Naive B cell (primary cell): ENCODE results near the gene BRINP2. TPM values are rescaled to one million over a fixed set of nuclear protein-coding genes. Genes with fewer than 3 reads are reported as not detected.
A peak's percentile ranks its signal among the peaks of the same experiment; 100 is the strongest.

ENCODE experiments used
- ATAC-seq, 2 donors: fragments of 150-1000 bp; cut with Tn5 transposase; 2 replicates each; pipeline ENCODE4 v1.10.0; 2021; ENCODE audit warnings: low read depth in 2 of 2, mild to moderate bottlenecking in 2 of 2, moderate library complexity in 2 of 2
- DNase-seq: peaks from one replicate; pipeline ENCODE4 v3.0.0; 2022
- H3K27ac Mint-ChIP-seq, 6 donors: one replicate each; pipeline ENCODE4 v1.8.0; 2020 to 2022; ENCODE audit warnings: mild to moderate bottlenecking in 6 of 6, mixed read lengths in 6 of 6, moderate library complexity in 5 of 6, inconsistent platforms in 2 of 6
- H3K27me3 Mint-ChIP-seq, 3 donors: one replicate each; pipeline ENCODE4 v1.8.0; 2021 to 2022; ENCODE audit warnings: mixed read lengths in 3 of 3, mild to moderate bottlenecking in 1 of 3
- H3K36me3 Mint-ChIP-seq, 2 donors: one replicate each; pipeline ENCODE4 v1.8.0; 2020 to 2022; ENCODE audit warnings: mixed read lengths in 2 of 2, inconsistent platforms in 1 of 2, mild to moderate bottlenecking in 1 of 2
- H3K4me1 Mint-ChIP-seq, 3 donors: one replicate each; pipeline ENCODE4 v1.8.0; 2020 to 2022; ENCODE audit warnings: mixed read lengths in 3 of 3, inconsistent platforms in 1 of 3, mild to moderate bottlenecking in 1 of 3, moderate library complexity in 1 of 3
- H3K4me3 Mint-ChIP-seq, 8 donors: one replicate each; pipeline ENCODE4 v1.8.0; 2020 to 2022; ENCODE audit warnings: mild to moderate bottlenecking in 8 of 8, mixed read lengths in 8 of 8, moderate library complexity in 8 of 8, inconsistent platforms in 2 of 8
- H3K9me3 Mint-ChIP-seq, 7 donors: one replicate each; pipeline ENCODE4 v1.8.0; 2020 to 2022; ENCODE audit warnings: mixed read lengths in 7 of 7, mild to moderate bottlenecking in 5 of 7, inconsistent platforms in 2 of 7, moderate library complexity in 1 of 7
- polyA plus RNA-seq, 6 donors: library from polyadenylated mRNA; unstranded; fragments of 300-500 nt; fragmentation: Illumina TruSeq; gene quantifications; one replicate each; pipeline ENCODE4 v1.2.3, GENCODE V29; 2021; ENCODE audit warnings: low read depth in 6 of 6

Gene BRINP2
- polyA plus RNA-seq, 6 donors from 2014 or later, result not detected

DNA sequence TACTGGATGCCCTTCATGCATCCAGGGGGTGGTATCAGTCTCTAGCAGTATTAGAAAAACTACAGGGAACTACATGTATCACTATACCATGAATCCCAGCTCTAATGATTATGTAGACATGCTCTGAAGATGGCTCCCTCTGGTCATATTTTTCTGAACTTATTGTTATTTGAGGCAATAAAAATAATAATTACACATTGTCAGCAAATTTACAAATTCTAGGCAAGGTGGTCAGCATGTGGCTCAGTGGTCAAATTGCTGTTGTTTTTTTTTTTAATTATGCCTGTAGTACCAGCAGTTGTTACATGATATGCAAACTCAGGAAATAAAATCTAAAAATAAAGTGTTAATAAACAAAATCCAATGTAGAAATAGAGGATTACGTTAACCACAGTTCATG is 28.7 kb upstream of the BRINP2 start:
- Mint-ChIP-seq H3K4me1 (peaks cover 5 to 24% (median 18%) of the 10 kb centered on the region in 3 donors), H3K4me3 (no peak overlapping the region), H3K27ac (no peak overlapping the region), H3K36me3 (no peaks in the 10 kb centered on the region), H3K27me3 (no peaks in the 10 kb centered on the region), H3K9me3 (peaks cover 0 to 4% (median 0%) of the 10 kb centered on the region in 7 donors)
- ATAC-seq, result no peak
- DNase-seq, result no peak

DNA sequence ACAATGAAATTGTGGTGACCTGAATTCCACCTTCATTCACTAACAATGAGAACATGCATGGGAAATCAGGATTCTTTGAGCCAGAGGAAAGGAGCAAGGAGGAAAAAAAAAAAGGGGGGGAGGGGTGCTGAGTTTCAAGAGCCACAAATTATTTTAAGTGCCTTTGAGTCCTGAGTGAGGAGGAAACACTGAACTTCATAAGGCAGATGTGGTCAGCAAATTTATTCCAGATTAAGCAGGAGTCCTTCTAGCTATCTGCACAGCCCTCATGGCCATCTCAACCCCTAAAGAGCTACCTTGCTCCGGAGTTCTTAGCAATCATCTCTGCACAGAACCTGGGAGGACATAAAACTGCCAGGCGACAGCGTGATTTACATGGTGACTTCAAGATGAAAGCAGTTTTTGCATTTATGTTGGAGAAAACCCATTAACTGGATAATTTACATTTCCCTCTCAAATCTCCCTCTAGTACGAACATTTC is 27.9 kb upstream of the BRINP2 start:
- H3K36me3 Mint-ChIP-seq, result no peaks in the 10 kb centered on the region
- H3K4me3 Mint-ChIP-seq, result no peak overlapping the region
- H3K9me3 Mint-ChIP-seq, result peaks cover 0 to 4% (median 0%) of the 10 kb centered on the region in 7 donors
- DNase-seq, result no peak
- H3K4me1 Mint-ChIP-seq, result peaks cover 5 to 24% (median 18%) of the 10 kb centered on the region in 3 donors
- no peak for ATAC-seq
- no peak overlapping the region for H3K27ac Mint-ChIP-seq
- no peaks in the 10 kb centered on the region for H3K27me3 Mint-ChIP-seq

DNA sequence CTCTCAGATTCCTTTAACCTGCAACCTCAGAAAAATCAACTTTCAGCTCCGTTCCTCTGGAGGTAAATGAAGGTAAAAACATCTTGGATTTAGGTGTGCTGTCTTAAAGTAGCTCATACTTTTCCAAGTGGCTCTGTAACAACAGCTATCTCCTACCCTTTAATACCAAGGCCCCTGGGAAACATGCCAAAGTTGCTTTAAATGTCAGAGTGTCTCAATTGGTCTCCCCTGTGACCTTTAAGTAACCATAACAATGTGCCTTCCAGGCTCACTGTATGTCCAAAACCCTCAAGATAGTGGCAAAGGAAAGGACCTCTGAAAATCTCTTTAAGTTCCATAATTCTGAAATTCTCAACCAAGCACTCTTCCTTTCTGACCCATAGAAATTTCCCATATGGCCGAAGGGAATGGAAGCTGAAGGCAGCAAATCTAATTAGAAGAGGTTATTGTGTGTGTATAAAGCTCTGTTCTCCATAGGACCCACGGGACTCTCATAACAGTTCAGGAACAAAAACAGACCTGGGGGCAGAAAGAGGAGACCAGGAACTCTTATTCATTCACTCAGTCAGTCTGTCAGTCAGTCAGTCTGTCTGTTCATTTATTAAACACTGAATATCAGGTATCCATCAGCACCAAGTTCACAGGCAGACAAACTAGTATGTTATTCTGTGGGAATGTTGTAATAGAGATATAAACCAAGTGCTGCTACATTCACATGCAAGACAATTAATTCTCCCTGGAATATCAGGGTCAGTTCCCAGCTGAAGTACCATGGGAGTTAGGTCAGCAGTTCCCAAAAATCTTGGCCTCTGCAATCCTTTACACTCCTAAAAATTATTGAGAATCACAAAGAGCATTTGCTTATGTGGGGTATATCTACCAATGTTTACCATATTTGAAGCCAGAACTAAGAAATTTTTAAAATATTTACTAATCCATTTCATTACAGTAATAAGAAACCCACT is 25.4 kb upstream of the BRINP2 start:
- Mint-ChIP-seq H3K4me1 (peaks cover 2 to 11% (median 8%) of the 10 kb centered on the region in 3 donors), H3K27ac (peak overlapping the region in 1 of 6 donors; percentile 61), H3K9me3 (no peaks in the 10 kb centered on the region), H3K4me3 (no peak overlapping the region), H3K27me3 (no peaks in the 10 kb centered on the region), H3K36me3 (no peaks in the 10 kb centered on the region)
- DNase-seq (no peak), ATAC-seq (no peak)

DNA sequence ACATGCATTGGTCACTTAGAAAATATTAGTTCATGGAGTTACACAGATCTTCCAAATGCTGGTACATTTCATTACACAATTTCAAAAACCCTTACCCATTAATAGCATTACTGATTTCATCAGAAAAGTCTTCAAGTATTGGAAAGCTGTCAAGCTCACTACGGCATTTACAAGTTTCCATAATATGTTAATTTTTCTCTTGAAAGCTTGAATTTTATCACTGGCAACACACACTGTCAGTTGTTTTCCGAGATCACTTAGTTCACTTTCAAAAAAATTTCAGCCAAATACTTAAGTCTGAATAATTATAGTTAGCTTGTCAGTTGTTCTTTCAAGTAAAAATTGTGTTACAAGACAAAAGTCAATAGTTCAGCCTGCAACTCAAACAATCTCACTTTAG is 24.3 kb upstream of the BRINP2 start:
- Mint-ChIP-seq H3K9me3 (no peaks in the 10 kb centered on the region), H3K4me1 (no peaks in the 10 kb centered on the region), H3K4me3 (no peak overlapping the region), H3K27ac (no peak overlapping the region), H3K27me3 (peaks cover 0 to 4% (median 0%) of the 10 kb centered on the region in 3 donors), H3K36me3 (no peaks in the 10 kb centered on the region)
- DNase-seq (no peak), ATAC-seq (no peak)

- Mint-ChIP-seq H3K4me3 (no peak overlapping the region), H3K27me3 (peaks cover 33 to 43% (median 38%) of the 10 kb centered on the region in 3 donors), H3K9me3 (peaks cover 0 to 3% (median 0%) of the 10 kb centered on the region in 7 donors), H3K4me1 (peaks cover 7% of the 10 kb centered on the region in 3 donors), H3K36me3 (peaks cover 0 to 10% of the 10 kb centered on the region in 2 donors), H3K27ac (no peak overlapping the region)
- ATAC-seq (no peak), DNase-seq (no peak)
Observed at GRCh38 chr1:177162243-177162642, 8.5 kb upstream of the BRINP2 start.

- peak overlapping the region in 1 of 6 donors; percentile 71 for H3K27ac Mint-ChIP-seq
- peak overlapping the region in 5 of 8 donors; percentile 7 to 56 (median 45) for H3K4me3 Mint-ChIP-seq
Observed at GRCh38 chr1:177163844-177164379, 6.8 kb upstream of the BRINP2 start.

DNA sequence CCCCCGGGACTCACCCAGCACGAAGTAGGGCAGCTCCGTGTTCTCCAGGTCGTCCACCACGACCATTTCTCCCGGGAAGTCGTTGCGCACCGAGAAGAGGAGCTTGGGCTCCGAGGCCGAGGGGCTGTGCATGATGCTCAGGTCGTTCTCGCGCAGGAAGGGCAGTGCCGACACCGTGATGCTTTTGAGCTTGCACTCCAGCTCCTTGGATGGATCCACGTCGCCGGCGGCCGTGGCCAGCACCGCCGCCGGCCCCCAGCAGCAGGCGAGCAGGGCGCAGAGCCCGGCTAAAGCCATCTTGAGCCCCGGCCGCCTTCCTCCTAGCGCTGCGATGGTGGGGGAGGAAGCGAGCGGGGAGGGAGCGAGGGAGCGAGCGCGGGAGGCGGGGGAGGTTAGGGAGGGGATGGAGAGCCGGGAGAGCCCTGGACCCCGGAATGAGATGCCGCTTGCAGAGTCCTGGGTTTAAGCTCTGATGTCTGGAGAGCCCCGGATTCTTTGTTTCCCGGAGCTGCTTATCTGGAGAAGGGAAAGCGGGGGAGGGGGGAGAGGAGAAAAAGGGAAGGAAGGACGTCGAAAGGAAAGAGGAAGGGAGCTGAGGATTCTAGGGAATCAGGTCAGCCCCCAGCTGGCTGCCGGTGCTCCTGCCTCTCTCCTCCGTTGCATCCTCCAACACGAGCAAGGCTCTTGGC is 6.2 kb upstream of the BRINP2 start, which contains the start of gene ASTN1:
Gene ASTN1 (minus strand): TSS at position 333 of the 689 bp plus-strand sequence. CDS start 36 bp downstream, at position 297.
- peaks cover 0 to 3% (median 0%) of the 10 kb centered on the region in 7 donors for H3K9me3 Mint-ChIP-seq
- ATAC-seq, result no peak
- H3K4me3 Mint-ChIP-seq, result peak within 1 kb of the TSS in 6 of 8 donors; percentile 7 to 57 (median 47)

More at GRCh38 chr1:177163844-177164379, 6.8 kb upstream of the BRINP2 start:
- H3K27me3 Mint-ChIP-seq, result peaks cover 33 to 43% (median 38%) of the 10 kb centered on the region in 3 donors
- peaks cover 0 to 10% of the 10 kb centered on the region in 2 donors for H3K36me3 Mint-ChIP-seq
- H3K9me3 Mint-ChIP-seq, result peaks cover 0 to 3% (median 0%) of the 10 kb centered on the region in 7 donors
- peaks cover 7% of the 10 kb centered on the region in 3 donors for H3K4me1 Mint-ChIP-seq
- no peak for DNase-seq
- ATAC-seq, result no peak

DNA sequence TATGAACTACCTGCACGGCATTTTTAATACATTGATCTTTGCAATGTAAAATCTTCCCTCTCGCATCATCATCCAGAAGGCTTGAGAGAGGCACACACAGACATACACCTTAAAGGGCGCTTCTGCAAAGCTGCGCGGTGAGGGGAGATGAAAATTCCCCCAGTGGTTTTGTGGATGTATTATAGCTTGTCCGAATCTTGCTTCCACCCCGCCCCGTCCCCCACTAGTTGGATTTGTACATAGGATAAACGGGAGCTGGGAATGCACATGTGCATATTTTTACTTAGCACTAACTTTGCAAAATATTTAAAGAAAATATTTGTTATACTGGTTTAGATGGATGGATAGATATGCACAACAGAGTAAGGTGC is 5.7 kb upstream of the BRINP2 start:
- Mint-ChIP-seq H3K36me3 (peaks cover 0 to 10% of the 10 kb centered on the region in 2 donors), H3K27ac (no peak overlapping the region), H3K27me3 (peaks cover 33 to 43% (median 38%) of the 10 kb centered on the region in 3 donors), H3K9me3 (peaks cover 0 to 3% (median 0%) of the 10 kb centered on the region in 7 donors), H3K4me1 (peaks cover 7% of the 10 kb centered on the region in 3 donors), H3K4me3 (peak overlapping the region in 1 of 8 donors; percentile 57)
- ATAC-seq (no peak), DNase-seq (no peak)

More for the DNA sequence above, 6.2 kb upstream of the BRINP2 start, which contains the start of gene ASTN1:
- peaks cover 33 to 43% (median 38%) of the 10 kb centered on the region in 3 donors for H3K27me3 Mint-ChIP-seq
- peak within 1 kb of the TSS in 1 of 6 donors; percentile 71 for H3K27ac Mint-ChIP-seq
- peaks cover 0 to 10% of the 10 kb centered on the region in 2 donors for H3K36me3 Mint-ChIP-seq
- DNase-seq, result no peak
- peaks cover 7% of the 10 kb centered on the region in 3 donors for H3K4me1 Mint-ChIP-seq

- Mint-ChIP-seq H3K27me3 (peaks cover 15 to 22% (median 19%) of the 10 kb centered on the region in 3 donors), H3K4me3 (peak overlapping the region in 2 of 8 donors; percentile 4 to 28), H3K4me1 (no peaks in the 10 kb centered on the region), H3K36me3 (no peaks in the 10 kb centered on the region), H3K27ac (no peak overlapping the region), H3K9me3 (peaks cover 0 to 4% (median 0%) of the 10 kb centered on the region in 7 donors)
- no peak for ATAC-seq
- DNase-seq, result no peak
Observed at GRCh38 chr1:177171536-177172123, 872 bp downstream of the BRINP2 start.

DNA sequence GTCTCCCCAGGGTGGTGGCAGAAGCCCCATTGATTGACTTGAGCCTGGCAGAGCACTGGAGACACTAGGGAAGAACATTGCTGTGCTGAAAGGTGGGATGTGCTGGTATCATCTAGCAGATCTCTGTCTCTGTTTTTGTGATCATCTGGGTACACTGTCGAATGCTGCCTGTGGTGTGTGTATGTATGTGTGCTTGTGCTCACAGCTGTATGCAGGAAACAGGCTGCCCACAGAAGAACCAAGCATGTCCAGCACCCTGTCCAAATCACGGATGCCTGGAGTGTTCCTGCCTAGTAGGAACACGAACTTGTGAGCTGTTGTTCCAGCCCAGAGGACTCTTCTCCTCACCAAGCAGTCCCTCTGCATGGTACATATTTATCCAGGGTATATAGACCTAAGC is 1.5 kb downstream of the BRINP2 start:
- H3K27me3 Mint-ChIP-seq, result peaks cover 15 to 22% (median 19%) of the 10 kb centered on the region in 3 donors
- no peak overlapping the region for H3K27ac Mint-ChIP-seq
- peaks cover 0 to 8% (median 1%) of the 10 kb centered on the region in 7 donors for H3K9me3 Mint-ChIP-seq
- no peaks in the 10 kb centered on the region for H3K4me1 Mint-ChIP-seq
- no peak for DNase-seq
- no peak overlapping the region for H3K4me3 Mint-ChIP-seq
- no peaks in the 10 kb centered on the region for H3K36me3 Mint-ChIP-seq
- ATAC-seq, result no peak

GRCh38 chr1:177172866-177173265 is 2.1 kb downstream of the BRINP2 start:
- Mint-ChIP-seq H3K4me3 (no peak overlapping the region), H3K27me3 (peaks cover 17 to 24% (median 23%) of the 10 kb centered on the region in 3 donors), H3K36me3 (no peaks in the 10 kb centered on the region), H3K4me1 (no peaks in the 10 kb centered on the region), H3K9me3 (peaks cover 0 to 9% (median 1%) of the 10 kb centered on the region in 7 donors), H3K27ac (no peak overlapping the region)
- ATAC-seq (no peak), DNase-seq (no peak)

- H3K9me3 Mint-ChIP-seq, result peaks cover 1 to 14% (median 4%) of the 10 kb centered on the region in 7 donors
- no peak overlapping the region for H3K27ac Mint-ChIP-seq
- no peak overlapping the region for H3K4me3 Mint-ChIP-seq
- H3K36me3 Mint-ChIP-seq, result no peaks in the 10 kb centered on the region
- peaks cover 23 to 33% (median 31%) of the 10 kb centered on the region in 3 donors for H3K27me3 Mint-ChIP-seq
- H3K4me1 Mint-ChIP-seq, result no peaks in the 10 kb centered on the region
- ATAC-seq (no peak), DNase-seq (no peak)
Observed at GRCh38 chr1:177173976-177174375, 3.2 kb downstream of the BRINP2 start.
